Activated T-helper 2 cell treated with anti-CD3 and anti-CD28 coated beads, Interferon-gamma antibody, Interleukin-2, Interleukin-4, amounts not matched to agents 10 μg/mL and 5 μg/mL and 100 μg/mL, durations not matched to agents 14 hours and 24 hours and 36 hours (primary cell): ENCODE data around the gene HS3ST4. TPM values are rescaled to one million over a fixed set of nuclear protein-coding genes. Genes with fewer than 3 reads are reported as not detected.

Experiments
- DNase-seq: peaks from one replicate; pipeline ENCODE4 v3.0.0; 2021; ENCODE audit warnings: low spot score
- H3K27ac Mint-ChIP-seq: one replicate; pipeline ENCODE4 v1.8.0; 2021; ENCODE audit warnings: mixed read lengths
- H3K27me3 Mint-ChIP-seq: one replicate; pipeline ENCODE4 v1.8.0; 2021; ENCODE audit warnings: low read depth, mixed read lengths
- H3K36me3 Mint-ChIP-seq: one replicate; pipeline ENCODE4 v1.8.0; 2021; ENCODE audit warnings: low read depth, mixed read lengths
- H3K4me1 Mint-ChIP-seq: one replicate; pipeline ENCODE4 v1.8.0; 2021; ENCODE audit warnings: low read depth, mixed read lengths
- H3K4me3 Mint-ChIP-seq: one replicate; pipeline ENCODE4 v1.8.0; 2021; ENCODE audit warnings: low read depth, mild to moderate bottlenecking, moderate library complexity, mixed read lengths
- H3K9me3 Mint-ChIP-seq: one replicate; pipeline ENCODE4 v1.8.0; 2021; ENCODE audit warnings: mixed read lengths
- intact Hi-C: fragments of 100-400 bp; cut with micrococcal nuclease; formaldehyde crosslinking; loops from one replicate; pipeline ENCODE4 v1.15.1; 2023
- total RNA-seq: library from RNA; stranded (reverse); gene quantifications from 2 replicates; pipeline ENCODE4 v1.2.3, GENCODE V29; 2022

HS3ST4 gene
- total RNA-seq, 1 donor from 2014 or later = not detected

- DNase-seq = no peak
- no peaks in the 10 kb centered on the region for H3K36me3 Mint-ChIP-seq
These were observed 494.4 kb downstream of the HS3ST4 start for GRCh38 chr16:26186091-26186615.

More at GRCh38 chr16:26186091-26186615, 494.4 kb downstream of the HS3ST4 start:
- Mint-ChIP-seq H3K27ac (no peak overlapping the region), H3K4me1 (no peaks in the 10 kb centered on the region), H3K4me3 (no peak overlapping the region), H3K27me3 (peaks cover 1% of the 10 kb centered on the region), H3K9me3 (peaks cover 3% of the 10 kb centered on the region)
- intact Hi-C loops = no loop called here
